ENCODE measurements around the gene CHID1.

CHID1 gene

DNA sequence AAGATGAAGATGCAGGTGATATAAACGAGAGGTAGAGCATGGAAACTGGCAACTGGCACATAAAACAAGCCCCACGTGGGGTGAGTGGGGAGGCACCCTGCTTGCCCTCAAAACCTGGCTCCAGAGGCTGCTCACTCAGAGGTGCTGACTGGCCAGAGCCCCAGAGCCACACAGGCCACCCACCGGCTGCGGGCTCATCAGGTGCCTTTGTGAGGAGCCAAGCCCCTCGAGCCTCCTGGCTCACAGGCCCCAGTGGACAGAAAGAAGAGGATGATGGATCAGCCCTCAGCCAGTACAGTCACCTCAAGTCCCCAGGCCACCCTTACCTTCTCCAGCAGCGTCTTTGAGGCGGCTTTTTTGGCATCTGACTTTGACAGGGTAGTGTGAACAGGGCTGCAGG, 6.2 kb downstream of the CHID1 start:
- H3K36me3 ChIP-seq (ENCODE audit: control insufficient read depth in 1 of 2, insufficient read depth in 2 of 2, low read depth in 1 of 2, low read length in 2 of 2) = peaks cover 50 to 79% of the 10 kb centered on the region in 2 experiments
- H2BK5ac ChIP-seq (ENCODE audit: low read depth, low read length, poor library complexity, severe bottlenecking) = no peak overlapping the region
- H2BK120ac ChIP-seq (ENCODE audit: low read depth, low read length) = no peak overlapping the region
- peaks cover 42% of the 10 kb centered on the region for H3K79me1 ChIP-seq (replicated peaks; ENCODE audit: low read length, poor library complexity, severe bottlenecking)
- no peak overlapping the region for H2AK5ac ChIP-seq (ENCODE audit: low read length, severe bottlenecking)
- no peak for DNase-seq
- no peak overlapping the region for H4K91ac ChIP-seq (ENCODE audit: low read length)
- H2BK12ac ChIP-seq (ENCODE audit: low read length in 2 of 2) = no peak overlapping the region
- H3K23ac ChIP-seq (ENCODE audit: low read length in 2 of 2) = no peak overlapping the region
- no peak overlapping the region for H3K9ac ChIP-seq (ENCODE audit: low read length)
- H3K27me3 ChIP-seq (ENCODE audit: control insufficient read depth in 1 of 2, insufficient read depth in 1 of 2, low read length in 2 of 2) = no peaks in the 10 kb centered on the region
- no peak overlapping the region for H3K14ac ChIP-seq (ENCODE audit: low read length in 2 of 2)
- H3K18ac ChIP-seq (ENCODE audit: low read depth in 1 of 2, low read length in 2 of 2) = no peak overlapping the region
- H2BK15ac ChIP-seq (ENCODE audit: low read depth, poor library complexity, severe bottlenecking) = no peak overlapping the region
- 96% methylated on average over 7 of the region's 7 CpGs for WGBS
- H3K27ac ChIP-seq (ENCODE audit: low read length, poor library complexity, severe bottlenecking) = no peak overlapping the region
- no peak overlapping the region for H2AFZ ChIP-seq (ENCODE audit: low read depth, low read length)
- no peak overlapping the region for H4K8ac ChIP-seq (ENCODE audit: low read length)
- H3K9me3 ChIP-seq (ENCODE audit: control insufficient read depth, low read length) = no peaks in the 10 kb centered on the region
- H3K4ac ChIP-seq (ENCODE audit: low read depth in 1 of 2, low read length in 2 of 2) = no peak overlapping the region
- H3K4me3 ChIP-seq (ENCODE audit: insufficient read depth in 1 of 2, low read depth in 1 of 2, low read length in 2 of 2) = no peak overlapping the region
- peaks cover 9% of the 10 kb centered on the region for H3K4me1 ChIP-seq (ENCODE audit: control insufficient read depth, insufficient read depth, low read depth, low read length)
- no peak overlapping the region for H3K4me2 ChIP-seq (ENCODE audit: low read length, poor library complexity, severe bottlenecking)

DNA sequence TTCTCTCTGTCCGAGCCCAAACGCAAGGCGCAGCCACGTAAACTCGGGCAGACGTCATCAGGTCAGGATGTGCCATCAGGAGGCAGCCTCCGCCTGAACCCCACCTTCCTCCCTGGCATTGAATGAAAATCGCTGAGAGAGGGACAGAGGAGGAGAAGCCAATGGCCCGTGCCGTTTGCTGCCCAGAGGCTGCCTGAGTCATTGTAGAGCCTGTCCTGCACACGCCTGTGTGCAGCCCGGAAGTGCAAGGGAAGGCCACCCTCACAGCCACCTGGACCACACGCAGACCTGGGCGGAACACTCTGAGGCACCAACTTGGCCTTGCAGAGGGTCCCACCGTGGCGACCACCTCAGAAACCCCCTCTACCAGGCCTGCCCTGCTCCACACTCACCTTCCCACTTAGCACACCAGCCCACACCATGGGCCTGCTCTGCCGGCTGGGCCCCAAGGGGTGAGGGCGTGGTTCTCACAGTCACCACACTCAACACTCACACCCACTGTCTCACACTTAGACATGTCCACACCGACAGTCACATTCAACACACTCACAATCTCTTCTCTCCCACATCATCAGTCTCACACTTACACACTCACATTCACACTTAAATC, 9.1 kb downstream of the CHID1 start:
- Histone ChIP-seq H2BK15ac (ENCODE audit: low read depth, poor library complexity, severe bottlenecking) (no peak overlapping the region), H3K4me1 (ENCODE audit: control insufficient read depth, insufficient read depth, low read depth, low read length) (peaks cover 8% of the 10 kb centered on the region), H3K18ac (ENCODE audit: low read depth in 1 of 2, low read length in 2 of 2) (no peak overlapping the region), H3K14ac (ENCODE audit: low read length in 2 of 2) (no peak overlapping the region), H2AFZ (ENCODE audit: low read depth, low read length) (no peak overlapping the region), H2BK120ac (ENCODE audit: low read depth, low read length) (no peak overlapping the region), H3K9ac (ENCODE audit: low read length) (no peak overlapping the region), H4K8ac (ENCODE audit: low read length) (no peak overlapping the region), H3K4me3 (ENCODE audit: insufficient read depth in 1 of 2, low read depth in 1 of 2, low read length in 2 of 2) (no peak overlapping the region), H3K36me3 (ENCODE audit: control insufficient read depth in 1 of 2, insufficient read depth in 2 of 2, low read depth in 1 of 2, low read length in 2 of 2) (peaks cover 62 to 83% of the 10 kb centered on the region in 2 experiments), H3K27ac (ENCODE audit: low read length, poor library complexity, severe bottlenecking) (no peak overlapping the region), H2BK5ac (ENCODE audit: low read depth, low read length, poor library complexity, severe bottlenecking) (no peak overlapping the region), H3K27me3 (ENCODE audit: control insufficient read depth in 1 of 2, insufficient read depth in 1 of 2, low read length in 2 of 2) (no peaks in the 10 kb centered on the region), H4K91ac (ENCODE audit: low read length) (no peak overlapping the region), H3K9me3 (ENCODE audit: control insufficient read depth, low read length) (no peaks in the 10 kb centered on the region), H3K23ac (ENCODE audit: low read length in 2 of 2) (no peak overlapping the region), H3K4ac (ENCODE audit: low read depth in 1 of 2, low read length in 2 of 2) (no peak overlapping the region), H2AK5ac (ENCODE audit: low read length, severe bottlenecking) (no peak overlapping the region), H3K79me1 (replicated peaks; ENCODE audit: low read length, poor library complexity, severe bottlenecking) (peaks cover 27% of the 10 kb centered on the region), H3K4me2 (ENCODE audit: low read length, poor library complexity, severe bottlenecking) (no peak overlapping the region), H2BK12ac (ENCODE audit: low read length in 2 of 2) (no peak overlapping the region)
- no peak for DNase-seq
- 96% methylated on average over 19 of the region's 19 CpGs for WGBS

GRCh38 chr11:900545-900944, 10.1 kb downstream of the CHID1 start:
- no peak overlapping the region for H3K4me2 ChIP-seq (ENCODE audit: low read length, poor library complexity, severe bottlenecking)
- no peak overlapping the region for H4K8ac ChIP-seq (ENCODE audit: low read length)
- H3K79me1 ChIP-seq (replicated peaks; ENCODE audit: low read length, poor library complexity, severe bottlenecking) = peaks cover 24% of the 10 kb centered on the region
- no peak overlapping the region for H2AK5ac ChIP-seq (ENCODE audit: low read length, severe bottlenecking)
- no peak overlapping the region for H3K4me3 ChIP-seq (ENCODE audit: insufficient read depth in 1 of 2, low read depth in 1 of 2, low read length in 2 of 2)
- H3K9me3 ChIP-seq (ENCODE audit: control insufficient read depth, low read length) = no peaks in the 10 kb centered on the region
- H4K91ac ChIP-seq (ENCODE audit: low read length) = peak overlapping the region; percentile 82
- H3K18ac ChIP-seq (ENCODE audit: low read depth in 1 of 2, low read length in 2 of 2) = no peak overlapping the region
- H3K23ac ChIP-seq (ENCODE audit: low read length in 2 of 2) = no peak overlapping the region
- no peak overlapping the region for H2BK15ac ChIP-seq (ENCODE audit: low read depth, poor library complexity, severe bottlenecking)
- H3K27me3 ChIP-seq (ENCODE audit: control insufficient read depth in 1 of 2, insufficient read depth in 1 of 2, low read length in 2 of 2) = no peaks in the 10 kb centered on the region
- H2AFZ ChIP-seq (ENCODE audit: low read depth, low read length) = no peak overlapping the region
- H3K36me3 ChIP-seq (ENCODE audit: control insufficient read depth in 1 of 2, insufficient read depth in 2 of 2, low read depth in 1 of 2, low read length in 2 of 2) = peaks cover 62 to 79% of the 10 kb centered on the region in 2 experiments
- 98% methylated on average over 7 of the region's 7 CpGs for WGBS
- H3K27ac ChIP-seq (ENCODE audit: low read length, poor library complexity, severe bottlenecking) = no peak overlapping the region
- H2BK120ac ChIP-seq (ENCODE audit: low read depth, low read length) = no peak overlapping the region
- no peak for DNase-seq
- H3K4ac ChIP-seq (ENCODE audit: low read depth in 1 of 2, low read length in 2 of 2) = no peak overlapping the region
- no peak overlapping the region for H3K14ac ChIP-seq (ENCODE audit: low read length in 2 of 2)
- H3K4me1 ChIP-seq (ENCODE audit: control insufficient read depth, insufficient read depth, low read depth, low read length) = peaks cover 8% of the 10 kb centered on the region
- H2BK12ac ChIP-seq (ENCODE audit: low read length in 2 of 2) = no peak overlapping the region
- no peak overlapping the region for H3K9ac ChIP-seq (ENCODE audit: low read length)
- H2BK5ac ChIP-seq (ENCODE audit: low read depth, low read length, poor library complexity, severe bottlenecking) = no peak overlapping the region

DNA sequence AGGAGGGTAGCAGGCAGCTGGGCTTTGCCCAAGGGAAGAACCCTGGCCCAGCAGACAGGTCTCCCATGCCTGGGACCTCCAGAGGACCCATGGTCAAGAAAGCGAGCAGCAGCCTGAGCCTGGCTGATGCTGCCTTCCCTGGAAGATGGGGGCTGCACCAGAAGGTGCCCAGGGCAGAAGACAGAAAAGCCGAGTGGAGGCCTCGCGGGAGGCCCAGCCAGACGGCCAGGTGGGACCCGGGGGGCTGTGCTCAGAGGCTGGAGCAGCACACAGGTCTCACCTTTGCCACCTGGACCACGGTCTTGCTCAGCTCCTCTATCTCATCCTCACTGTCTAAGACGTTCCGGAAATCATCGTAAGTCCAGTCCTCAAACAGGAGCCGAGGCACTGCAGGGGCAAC, 10.9 kb downstream of the CHID1 start:
- H3K4me3 ChIP-seq (ENCODE audit: insufficient read depth in 1 of 2, low read depth in 1 of 2, low read length in 2 of 2) = no peak overlapping the region
- H3K14ac ChIP-seq (ENCODE audit: low read length in 2 of 2) = no peak overlapping the region
- no peak overlapping the region for H2BK12ac ChIP-seq (ENCODE audit: low read length in 2 of 2)
- H2BK15ac ChIP-seq (ENCODE audit: low read depth, poor library complexity, severe bottlenecking) = no peak overlapping the region
- H3K23ac ChIP-seq (ENCODE audit: low read length in 2 of 2) = no peak overlapping the region
- no peak overlapping the region for H4K8ac ChIP-seq (ENCODE audit: low read length)
- H3K4me2 ChIP-seq (ENCODE audit: low read length, poor library complexity, severe bottlenecking) = no peak overlapping the region
- H2BK5ac ChIP-seq (ENCODE audit: low read depth, low read length, poor library complexity, severe bottlenecking) = no peak overlapping the region
- H3K27ac ChIP-seq (ENCODE audit: low read length, poor library complexity, severe bottlenecking) = no peak overlapping the region
- peaks cover 62 to 82% of the 10 kb centered on the region in 2 experiments for H3K36me3 ChIP-seq (ENCODE audit: control insufficient read depth in 1 of 2, insufficient read depth in 2 of 2, low read depth in 1 of 2, low read length in 2 of 2)
- no peak overlapping the region for H3K18ac ChIP-seq (ENCODE audit: low read depth in 1 of 2, low read length in 2 of 2)
- no peak for DNase-seq
- no peak overlapping the region for H2AK5ac ChIP-seq (ENCODE audit: low read length, severe bottlenecking)
- H4K91ac ChIP-seq (ENCODE audit: low read length) = no peak overlapping the region
- 94% methylated on average over 11 of the region's 11 CpGs for WGBS
- no peaks in the 10 kb centered on the region for H3K27me3 ChIP-seq (ENCODE audit: control insufficient read depth in 1 of 2, insufficient read depth in 1 of 2, low read length in 2 of 2)
- H2BK120ac ChIP-seq (ENCODE audit: low read depth, low read length) = no peak overlapping the region
- no peak overlapping the region for H3K4ac ChIP-seq (ENCODE audit: low read depth in 1 of 2, low read length in 2 of 2)
- H3K79me1 ChIP-seq (replicated peaks; ENCODE audit: low read length, poor library complexity, severe bottlenecking) = peaks cover 19% of the 10 kb centered on the region
- no peak overlapping the region for H2AFZ ChIP-seq (ENCODE audit: low read depth, low read length)
- peaks cover 8% of the 10 kb centered on the region for H3K4me1 ChIP-seq (ENCODE audit: control insufficient read depth, insufficient read depth, low read depth, low read length)
- no peaks in the 10 kb centered on the region for H3K9me3 ChIP-seq (ENCODE audit: control insufficient read depth, low read length)
- H3K9ac ChIP-seq (ENCODE audit: low read length) = no peak overlapping the region

Data from mesenchymal stem cell (in vitro differentiated cells and primary cell).